Measurements from ENCODE around the gene KIF1B. TPM values are rescaled to one million over a fixed set of nuclear protein-coding genes. Genes with fewer than 3 reads are reported as not detected.

Gene KIF1B
- total RNA-seq, 4 donors from 2014 or later = 46.7 to 61.8 (median 51.4) TPM

DNA sequence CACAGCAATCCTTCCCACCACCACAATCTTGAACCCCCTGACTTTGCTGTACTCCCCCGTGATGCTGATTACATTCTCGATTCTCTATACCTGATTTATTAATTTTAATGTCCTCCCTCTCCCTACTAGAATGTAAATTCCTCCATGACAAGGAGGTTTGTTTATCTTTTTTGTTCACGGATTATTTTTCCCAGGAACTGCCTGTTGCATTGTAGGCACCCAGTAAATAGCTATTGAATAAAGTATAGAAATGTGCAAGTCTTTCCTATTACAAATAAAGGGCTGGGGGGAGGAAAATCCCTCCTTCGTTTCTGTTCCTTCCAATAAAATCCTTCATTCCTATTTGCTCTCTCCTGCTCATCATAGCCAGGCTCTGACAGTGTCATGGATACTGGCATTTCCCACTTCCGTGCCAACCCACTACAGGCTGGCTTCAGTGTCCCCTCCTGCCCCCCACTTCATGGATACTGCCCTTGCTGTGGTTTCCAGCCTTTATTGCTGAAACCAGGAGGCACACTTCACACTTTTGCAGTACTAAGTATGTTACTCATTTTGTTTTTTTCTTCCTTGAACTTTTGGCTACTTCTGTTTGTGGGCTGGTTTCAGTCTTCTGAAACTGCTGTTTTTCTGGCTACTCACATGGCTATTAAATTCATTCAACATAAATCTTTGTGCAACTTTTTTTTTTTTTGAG lies 7.5 kb downstream of the KIF1B start:
- TF ChIP-seq CTCF (IDR thresholded peaks at IDR 0.05; ENCODE audit: low read depth) = no peak

- TF ChIP-seq CTCF (IDR thresholded peaks at IDR 0.05; ENCODE audit: low read depth) = no peak
These were observed 9.8 kb downstream of the KIF1B start for GRCh38 chr1:10220200-10220599.

DNA sequence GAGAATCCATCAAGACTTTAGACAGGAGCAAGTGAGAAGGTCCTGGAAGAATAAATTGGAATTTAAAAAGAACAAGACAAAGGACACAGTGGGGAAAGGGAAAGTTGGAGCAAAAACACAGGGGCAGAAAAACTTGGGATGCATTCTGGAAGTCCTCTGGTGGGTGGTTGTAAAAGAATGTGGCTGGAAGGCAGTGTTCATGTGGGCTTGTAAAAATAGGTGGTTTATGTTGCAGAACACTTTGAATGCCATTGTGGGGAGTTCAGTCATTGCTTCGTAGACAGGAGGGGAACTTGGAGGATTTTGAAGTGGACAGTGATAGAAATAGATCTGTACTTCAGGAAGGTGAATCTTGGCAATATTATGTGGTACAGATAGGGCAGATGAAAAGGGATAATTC lies 15.2 kb downstream of the KIF1B start:
- TF ChIP-seq CTCF (IDR thresholded peaks at IDR 0.05; ENCODE audit: low read depth) = no peak

DNA sequence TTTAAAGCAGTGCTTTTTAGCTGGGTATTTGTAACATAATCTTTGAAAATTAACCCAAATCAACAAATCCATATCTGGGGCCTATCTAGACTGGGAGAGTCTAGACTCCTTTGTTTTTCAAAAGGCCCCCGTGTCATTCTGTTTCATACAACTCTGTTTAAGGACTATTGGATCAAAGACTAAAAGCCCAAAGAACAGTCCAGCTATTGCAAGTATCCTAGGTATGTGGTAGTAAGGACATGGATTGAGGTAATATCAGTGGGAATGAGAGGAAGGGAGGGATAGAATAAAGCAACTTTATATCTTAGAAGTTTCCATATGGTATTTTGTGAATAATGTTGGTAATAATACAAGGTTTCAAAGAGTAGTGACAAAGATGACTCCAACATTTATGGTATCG lies 18.2 kb downstream of the KIF1B start:
- TF ChIP-seq CTCF (IDR thresholded peaks at IDR 0.05; ENCODE audit: low read depth) = no peak

DNA sequence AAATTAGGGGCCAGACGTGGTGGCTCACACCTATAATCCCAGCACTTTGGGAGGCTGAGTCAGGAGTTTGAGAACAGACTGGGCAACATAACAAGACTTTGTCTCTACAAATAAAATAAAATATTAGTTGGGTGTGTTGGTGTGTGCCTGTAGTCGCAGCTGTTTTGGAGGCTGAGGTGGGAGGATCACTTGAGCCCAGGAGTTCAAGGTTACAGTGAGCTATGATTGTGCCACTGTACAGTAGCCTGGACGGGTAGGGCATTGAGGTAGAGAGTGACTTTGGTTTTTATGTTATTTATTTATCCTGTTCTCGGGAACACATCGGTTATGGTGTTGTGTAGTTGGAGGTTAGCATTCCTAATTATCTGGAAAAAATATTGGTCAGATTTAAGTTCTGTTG lies 19.5 kb downstream of the KIF1B start:
- TF ChIP-seq CTCF (IDR thresholded peaks at IDR 0.05; ENCODE audit: low read depth) = no peak

GRCh38 chr1:10232163-10232562 lies 21.8 kb downstream of the KIF1B start:
- no peak for TF ChIP-seq CTCF (IDR thresholded peaks at IDR 0.05; ENCODE audit: low read depth)

GRCh38 chr1:10236405-10237156 lies 26.2 kb downstream of the KIF1B start:
- TF ChIP-seq CTCF (IDR thresholded peaks at IDR 0.05; ENCODE audit: low read depth) = no peak

All from subcutaneous adipose tissue (tissue), 4 donors.